ENCODE results near the gene PGR.

DNA sequence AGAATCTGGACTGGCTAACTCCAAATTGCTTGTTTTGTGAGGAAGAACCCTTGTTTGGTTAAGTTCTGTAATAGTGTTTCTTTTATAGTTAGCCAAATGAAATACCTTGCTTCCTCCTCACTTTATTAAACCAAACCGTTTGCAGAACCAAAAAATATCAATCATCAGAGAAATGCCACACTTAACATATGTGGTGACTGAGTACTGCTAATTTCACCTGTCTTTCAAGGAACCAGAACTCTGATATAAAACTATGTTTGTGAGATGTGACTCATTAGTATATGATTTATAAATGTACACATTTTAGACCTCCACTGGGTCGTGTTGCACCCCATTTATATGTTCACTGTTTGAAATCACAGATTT is 119.9 kb downstream of the PGR start:
- TF ChIP-seq, protein P1, sequence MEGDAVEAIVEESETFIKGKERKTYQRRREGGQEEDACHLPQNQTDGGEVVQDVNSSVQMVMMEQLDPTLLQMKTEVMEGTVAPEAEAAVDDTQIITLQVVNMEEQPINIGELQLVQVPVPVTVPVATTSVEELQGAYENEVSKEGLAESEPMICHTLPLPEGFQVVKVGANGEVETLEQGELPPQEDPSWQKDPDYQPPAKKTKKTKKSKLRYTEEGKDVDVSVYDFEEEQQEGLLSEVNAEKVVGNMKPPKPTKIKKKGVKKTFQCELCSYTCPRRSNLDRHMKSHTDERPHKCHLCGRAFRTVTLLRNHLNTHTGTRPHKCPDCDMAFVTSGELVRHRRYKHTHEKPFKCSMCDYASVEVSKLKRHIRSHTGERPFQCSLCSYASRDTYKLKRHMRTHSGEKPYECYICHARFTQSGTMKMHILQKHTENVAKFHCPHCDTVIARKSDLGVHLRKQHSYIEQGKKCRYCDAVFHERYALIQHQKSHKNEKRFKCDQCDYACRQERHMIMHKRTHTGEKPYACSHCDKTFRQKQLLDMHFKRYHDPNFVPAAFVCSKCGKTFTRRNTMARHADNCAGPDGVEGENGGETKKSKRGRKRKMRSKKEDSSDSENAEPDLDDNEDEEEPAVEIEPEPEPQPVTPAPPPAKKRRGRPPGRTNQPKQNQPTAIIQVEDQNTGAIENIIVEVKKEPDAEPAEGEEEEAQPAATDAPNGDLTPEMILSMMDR (conservative IDR thresholded peaks at IDR 0.05; ENCODE audit: low read depth, low read length) = no peak
- no peak for TF ChIP-seq EZH2 (IDR thresholded peaks at IDR 0.05; ENCODE audit: low read length, unreplicated experiment)
